Vagina (tissue), 2 donors: ENCODE data around the gene RPS6KB1. TPM values are rescaled to one million over a fixed set of nuclear protein-coding genes. Genes with fewer than 3 reads are reported as not detected.
A peak's percentile ranks its signal among the peaks of the same experiment; 100 is the strongest.
"Not testable (repeated sequence)": the region's sequence is repeated elsewhere in the genome, so short reads cannot be mapped to it uniquely, and the experiment has no call there.

Experiments used
- DNase-seq, 2 donors: peaks; one replicate each; pipeline ENCODE4 v3.0.0-alpha.2; 2017; ENCODE audit errors: extremely low spot score in 2 of 2
- H3K27ac ChIP-seq: fragments of 200-600 bp; sonication (generic); one replicate; pipeline ENCODE4 v1.5.1; 2019
- H3K27me3 ChIP-seq: fragments of 200-600 bp; sonication (generic); one replicate; pipeline ENCODE4 v1.5.1; 2019
- H3K36me3 ChIP-seq, 2 donors: fragments of 200-600 bp; sonication (generic); one replicate each; pipeline ENCODE4 v1.5.1; 2017 to 2019
- H3K4me1 ChIP-seq: fragments of 200-600 bp; sonication (generic); one replicate; pipeline ENCODE4 v1.5.1; 2019
- H3K4me3 ChIP-seq, 2 donors: fragments of 200-600 bp; sonication (generic); 1 replicate in 1 of 2; 2 replicates in 1 of 2; pipeline ENCODE4 v1.5.1; 2016 to 2019
- H3K9me3 ChIP-seq: fragments of 200-600 bp; sonication (generic); one replicate; pipeline ENCODE4 v1.5.1; 2019
- POLR2A ChIP-seq, 2 donors: fragments of 450-650 bp; IDR thresholded peaks; one replicate each; pipeline ENCODE4 v1.6.1; 2017; ENCODE audit warnings: antibody characterized with exemption in 2 of 2, mild to moderate bottlenecking in 2 of 2, moderate library complexity in 2 of 2
- POLR2AphosphoS5 ChIP-seq, 2 donors: sonication (generic); formaldehyde crosslinking; IDR thresholded peaks; one replicate each; pipeline ENCODE4 v1.9.0; 2017; ENCODE audit warnings: antibody characterized with exemption in 2 of 2, mild to moderate bottlenecking in 2 of 2, low read depth in 1 of 2; ENCODE audit not compliant: insufficient read depth in 1 of 2
- intact Hi-C: fragments of 100-400 bp; cut with DNase I; formaldehyde crosslinking; loops from one replicate; pipeline ENCODE4 v1.15.1; 2023
- total RNA-seq: library from RNA; depleted of rRNA; stranded (reverse); fragments of >200 nt; gene quantifications from one replicate; pipeline ENCODE4 v1.2.3, GENCODE V29; 2016
- TF ChIP-seq, protein P1 (sequence below), 3 experiments: fragments of 450-650 bp in 2 of 3; fragments of 200-600 bp in 1 of 3; sonication (generic) in 1 of 3; IDR thresholded peaks; one replicate each; pipeline ENCODE4 v1.5.1; 2017 to 2019; ENCODE audit warnings: antibody characterized with exemption in 3 of 3, mild to moderate bottlenecking in 2 of 3, moderate library complexity in 2 of 3

RPS6KB1 gene
- total RNA-seq, 1 donor from 2014 or later: 96.7 TPM

DNA sequence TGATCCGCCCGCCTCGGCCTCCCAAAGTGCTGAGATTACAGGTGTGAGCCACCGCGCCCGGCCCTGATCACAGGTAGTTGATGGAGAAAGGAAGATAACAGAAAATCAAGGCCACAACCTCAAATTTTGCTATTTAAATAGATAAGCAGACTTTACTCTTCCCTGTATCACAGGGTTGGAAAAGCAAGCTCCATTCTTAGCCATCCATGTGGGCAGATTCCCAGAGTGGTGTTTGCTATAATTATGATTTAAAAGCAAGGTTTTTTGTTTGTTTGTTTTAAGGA, 44.6 kb upstream of the RPS6KB1 start:
- Histone ChIP-seq H3K4me3 (no peak overlapping the region), H3K27me3 (no peaks in the 10 kb centered on the region), H3K27ac (peak overlapping the region; percentile 99), H3K9me3 (no peaks in the 10 kb centered on the region), H3K4me1 (peaks cover 80% of the 10 kb centered on the region), H3K36me3 (no peaks in the 10 kb centered on the region)
- no peak for DNase-seq
- intact Hi-C loops: no loop called here
- TF ChIP-seq, protein P1, sequence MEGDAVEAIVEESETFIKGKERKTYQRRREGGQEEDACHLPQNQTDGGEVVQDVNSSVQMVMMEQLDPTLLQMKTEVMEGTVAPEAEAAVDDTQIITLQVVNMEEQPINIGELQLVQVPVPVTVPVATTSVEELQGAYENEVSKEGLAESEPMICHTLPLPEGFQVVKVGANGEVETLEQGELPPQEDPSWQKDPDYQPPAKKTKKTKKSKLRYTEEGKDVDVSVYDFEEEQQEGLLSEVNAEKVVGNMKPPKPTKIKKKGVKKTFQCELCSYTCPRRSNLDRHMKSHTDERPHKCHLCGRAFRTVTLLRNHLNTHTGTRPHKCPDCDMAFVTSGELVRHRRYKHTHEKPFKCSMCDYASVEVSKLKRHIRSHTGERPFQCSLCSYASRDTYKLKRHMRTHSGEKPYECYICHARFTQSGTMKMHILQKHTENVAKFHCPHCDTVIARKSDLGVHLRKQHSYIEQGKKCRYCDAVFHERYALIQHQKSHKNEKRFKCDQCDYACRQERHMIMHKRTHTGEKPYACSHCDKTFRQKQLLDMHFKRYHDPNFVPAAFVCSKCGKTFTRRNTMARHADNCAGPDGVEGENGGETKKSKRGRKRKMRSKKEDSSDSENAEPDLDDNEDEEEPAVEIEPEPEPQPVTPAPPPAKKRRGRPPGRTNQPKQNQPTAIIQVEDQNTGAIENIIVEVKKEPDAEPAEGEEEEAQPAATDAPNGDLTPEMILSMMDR (IDR thresholded peaks at IDR 0.05): no peak
- TF ChIP-seq POLR2AphosphoS5 (IDR thresholded peaks at IDR 0.05; ENCODE audit: insufficient read depth in 1 of 2, low read depth in 1 of 2) (no peak), POLR2A (IDR thresholded peaks at IDR 0.05) (no peak)

DNA sequence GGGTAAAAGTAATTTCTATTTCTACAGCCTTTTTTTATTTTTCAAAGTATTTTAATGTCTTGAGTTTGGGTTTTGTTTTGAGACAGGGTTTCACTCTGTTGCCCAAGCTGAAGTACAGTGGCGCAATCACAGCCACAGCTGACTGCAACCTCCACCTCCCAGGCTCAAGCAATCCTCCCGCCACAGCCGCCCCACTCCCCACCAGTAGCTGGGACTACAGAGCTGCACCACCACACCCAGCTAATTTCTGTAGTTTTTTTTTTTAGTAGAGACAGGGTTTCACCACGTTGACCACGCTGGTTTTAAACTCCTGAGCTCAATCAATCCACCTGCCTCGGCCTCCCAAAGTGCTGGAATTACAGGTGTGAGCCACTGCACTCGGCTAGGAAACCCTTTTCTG, 44.1 kb upstream of the RPS6KB1 start:
- peak overlapping the region; percentile 99 for H3K27ac ChIP-seq
- no peak overlapping the region for H3K4me3 ChIP-seq
- DNase-seq: no peak
- TF ChIP-seq, protein P1 (IDR thresholded peaks at IDR 0.05): no peak
- TF ChIP-seq POLR2AphosphoS5 (IDR thresholded peaks at IDR 0.05; ENCODE audit: insufficient read depth in 1 of 2, low read depth in 1 of 2): peak in 1 of 2 donors; percentile 64
- H3K27me3 ChIP-seq: no peaks in the 10 kb centered on the region
- peaks cover 80% of the 10 kb centered on the region for H3K4me1 ChIP-seq
- no peaks in the 10 kb centered on the region for H3K9me3 ChIP-seq
- intact Hi-C loops: no loop called here
- no peaks in the 10 kb centered on the region for H3K36me3 ChIP-seq

DNA sequence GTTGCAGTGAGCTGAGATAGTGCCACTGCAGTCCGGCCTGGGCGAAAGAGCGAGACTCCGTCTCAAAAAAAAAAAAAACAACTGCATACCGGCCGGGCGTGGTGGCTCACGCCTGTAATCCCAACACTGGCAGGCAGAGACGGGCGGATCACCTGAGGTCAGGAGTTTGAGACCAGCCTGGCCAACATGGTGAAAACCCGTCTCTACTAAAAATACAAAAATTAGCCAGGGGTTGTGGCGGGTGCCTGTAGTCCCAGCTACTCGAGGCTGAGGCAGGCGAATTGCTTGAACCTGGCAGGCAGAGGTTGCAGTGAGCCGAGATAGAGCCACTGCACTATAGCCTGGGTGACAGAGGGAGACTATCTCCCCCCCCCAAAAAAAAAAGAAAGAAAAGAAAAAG, 42.6 kb upstream of the RPS6KB1 start:
- DNase-seq, H3K9me3 ChIP-seq, H3K4me3 ChIP-seq, intact Hi-C loops, H3K27me3 ChIP-seq, H3K36me3 ChIP-seq: not testable (repeated sequence)
- peaks cover 74% of the 10 kb centered on the region for H3K4me1 ChIP-seq
- H3K27ac ChIP-seq: peak overlapping the region; percentile 76

DNA sequence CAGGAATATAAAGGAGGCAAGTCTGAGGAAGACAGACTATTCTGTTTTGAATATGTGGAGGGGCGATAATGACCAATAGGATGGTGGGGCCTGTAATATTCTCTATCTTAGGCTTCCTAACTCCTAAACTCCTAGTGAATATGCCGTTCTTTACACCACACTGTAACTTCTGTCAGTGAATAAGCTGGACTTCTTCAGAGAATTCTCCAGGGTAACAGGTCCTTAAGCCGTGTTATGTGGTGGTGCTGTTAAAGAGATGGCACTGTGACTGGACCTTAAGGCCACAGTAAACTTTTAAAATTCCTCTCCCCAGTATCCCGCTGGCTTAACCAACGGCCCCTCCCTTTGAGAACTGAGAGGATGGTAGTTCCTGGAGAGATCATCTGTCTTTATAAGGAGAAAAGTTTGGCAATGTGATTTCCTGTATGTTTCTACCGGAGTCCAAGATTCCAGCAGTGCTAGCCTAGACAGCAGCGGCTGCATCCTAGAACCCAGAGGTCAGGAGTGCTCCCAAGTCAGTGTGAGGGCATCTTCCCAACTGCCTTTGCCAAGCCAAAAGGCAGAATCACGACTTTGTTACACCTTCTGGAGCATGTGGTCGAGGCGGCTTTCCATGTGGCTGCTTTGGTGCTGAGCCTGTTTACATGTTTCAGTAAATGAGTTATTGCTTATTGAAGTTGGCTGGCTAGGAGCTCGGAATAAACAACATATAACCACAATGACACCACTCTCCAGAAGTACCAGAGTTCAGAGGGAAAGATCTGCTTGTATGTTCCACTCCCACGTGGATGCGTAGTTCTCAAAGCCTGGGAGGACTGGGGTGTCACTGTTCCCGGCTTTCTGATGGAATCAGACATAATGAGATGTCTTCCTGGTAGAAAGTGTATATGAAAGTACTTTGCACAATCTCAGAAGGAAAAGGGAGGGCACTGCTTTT, 41.2 kb upstream of the RPS6KB1 start:
- TF ChIP-seq, protein P1 (IDR thresholded peaks at IDR 0.05): no peak
- TF ChIP-seq POLR2AphosphoS5 (IDR thresholded peaks at IDR 0.05; ENCODE audit: insufficient read depth in 1 of 2, low read depth in 1 of 2) (peak; percentile 49 to 80), POLR2A (IDR thresholded peaks at IDR 0.05) (no peak)
- H3K27me3 ChIP-seq: no peaks in the 10 kb centered on the region
- intact Hi-C loops: no loop called here
- DNase-seq: peak in 1 of 2 donors; percentile 93
- H3K4me3 ChIP-seq: peak overlapping the region in 1 of 2 donors; percentile 5
- H3K36me3 ChIP-seq: no peaks in the 10 kb centered on the region
- H3K9me3 ChIP-seq: no peaks in the 10 kb centered on the region
- H3K4me1 ChIP-seq: peaks cover 61% of the 10 kb centered on the region
- peak overlapping the region; percentile 76 for H3K27ac ChIP-seq

DNA sequence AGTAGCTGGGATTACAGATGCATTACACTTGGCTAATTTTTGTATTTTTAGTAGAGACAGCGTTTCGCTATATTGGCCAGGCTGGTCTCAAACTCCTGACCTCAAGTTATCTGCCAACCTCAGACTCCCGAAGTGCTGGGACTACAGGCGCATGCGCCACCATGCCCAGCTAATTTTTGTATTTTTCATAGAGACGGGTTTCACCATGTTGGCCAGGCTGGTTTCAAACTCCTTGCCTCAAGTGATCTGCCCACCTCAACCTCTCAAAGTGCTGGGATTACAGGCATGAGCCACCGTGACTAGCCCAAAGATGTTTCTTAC, 40.1 kb upstream of the RPS6KB1 start:
- H3K4me3 ChIP-seq, H3K27me3 ChIP-seq, intact Hi-C loops, H3K36me3 ChIP-seq, H3K9me3 ChIP-seq, DNase-seq: not testable (repeated sequence)
- Histone ChIP-seq H3K4me1 (peaks cover 53% of the 10 kb centered on the region), H3K27ac (peak overlapping the region; percentile 76)

DNA sequence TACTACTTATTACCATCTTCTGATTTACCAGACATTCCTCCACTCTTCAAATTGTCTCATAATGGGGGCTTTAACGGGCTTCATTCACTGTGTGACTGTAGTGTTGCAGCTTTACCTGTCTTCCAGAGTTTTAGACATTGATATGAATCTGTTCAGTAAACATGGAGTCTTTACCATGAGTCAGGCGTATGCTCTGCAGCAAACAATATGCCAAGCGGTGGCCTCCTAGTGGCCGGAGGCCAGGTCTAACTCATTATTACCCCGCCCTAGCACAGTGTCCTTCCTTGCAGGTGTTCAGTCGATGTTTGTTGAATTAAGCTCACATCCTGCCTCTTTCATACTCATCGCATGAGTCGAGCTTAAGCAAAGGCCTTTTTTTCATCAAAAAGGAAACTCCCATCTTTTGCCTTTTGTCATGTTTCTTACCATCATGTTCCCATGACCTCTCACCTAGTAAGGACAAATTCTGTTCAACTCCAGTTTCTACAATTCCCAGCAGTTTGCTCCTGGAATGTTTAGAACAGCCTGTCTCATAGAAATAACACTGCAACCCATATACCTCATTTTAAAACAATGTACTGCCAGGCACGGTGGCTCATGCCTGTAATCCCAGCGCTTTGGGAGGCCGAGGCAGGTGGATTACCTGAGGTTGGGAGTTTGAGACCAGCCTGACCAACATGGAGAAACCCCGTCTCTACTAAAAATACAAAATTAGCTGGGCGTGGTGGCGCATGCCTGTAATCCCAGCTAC, 39.6 kb upstream of the RPS6KB1 start:
- no peaks in the 10 kb centered on the region for H3K9me3 ChIP-seq
- H3K4me3 ChIP-seq: no peak overlapping the region
- H3K27ac ChIP-seq: peak overlapping the region; percentile 76
- no peaks in the 10 kb centered on the region for H3K27me3 ChIP-seq
- H3K4me1 ChIP-seq: peaks cover 47% of the 10 kb centered on the region
- intact Hi-C loops: no loop called here
- H3K36me3 ChIP-seq: no peaks in the 10 kb centered on the region
- no peak for DNase-seq
- TF ChIP-seq POLR2A (IDR thresholded peaks at IDR 0.05) (no peak), POLR2AphosphoS5 (IDR thresholded peaks at IDR 0.05; ENCODE audit: insufficient read depth in 1 of 2, low read depth in 1 of 2) (peak in 1 of 2 donors; percentile 46)
- TF ChIP-seq, protein P1 (IDR thresholded peaks at IDR 0.05): no peak

DNA sequence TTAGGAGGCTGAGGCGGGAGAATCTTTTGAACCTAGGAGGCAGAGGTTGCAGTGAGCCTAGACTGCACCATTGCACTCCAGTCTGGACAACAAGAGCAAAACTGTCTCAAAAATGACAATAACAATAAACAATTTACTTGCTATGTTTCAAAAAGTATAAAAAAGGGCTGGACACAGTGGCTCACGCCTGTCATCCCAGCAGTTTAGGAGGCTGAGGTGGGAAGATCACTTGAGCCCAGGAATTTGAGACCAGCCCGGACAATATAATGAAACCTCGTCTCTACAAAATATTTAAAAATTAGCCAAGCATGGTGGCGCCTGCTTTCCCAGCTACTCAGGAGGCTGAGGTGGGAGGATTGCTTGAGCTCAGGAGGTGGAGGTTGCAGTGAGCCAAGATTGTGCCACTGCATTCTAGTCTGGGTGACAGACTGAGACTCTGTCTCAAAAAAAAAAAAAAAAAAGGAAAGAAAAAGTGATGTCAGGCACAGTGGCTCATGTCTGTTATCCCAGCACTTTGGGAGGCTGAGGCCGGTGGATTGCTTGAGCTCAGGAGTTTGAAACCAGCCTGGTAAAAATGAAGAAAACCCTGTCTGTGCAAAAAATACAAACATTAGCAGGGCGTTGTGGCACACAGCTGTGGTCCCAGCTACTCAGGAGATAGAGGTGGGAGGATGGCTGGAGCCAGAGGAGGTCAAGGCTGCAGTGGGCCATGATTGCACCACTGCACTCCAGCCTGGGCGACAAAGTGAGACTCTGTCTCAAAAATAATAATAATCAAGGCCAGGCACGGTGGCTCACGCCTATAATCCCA, 38.8 kb upstream of the RPS6KB1 start:
- H3K9me3 ChIP-seq, H3K36me3 ChIP-seq, H3K27me3 ChIP-seq, intact Hi-C loops, DNase-seq, H3K4me3 ChIP-seq: not testable (repeated sequence)
- peaks cover 43% of the 10 kb centered on the region for H3K4me1 ChIP-seq
- peak overlapping the region; percentile 76 for H3K27ac ChIP-seq
